ENCODE results near the gene CSNK1A1L.

CSNK1A1L gene

DNA sequence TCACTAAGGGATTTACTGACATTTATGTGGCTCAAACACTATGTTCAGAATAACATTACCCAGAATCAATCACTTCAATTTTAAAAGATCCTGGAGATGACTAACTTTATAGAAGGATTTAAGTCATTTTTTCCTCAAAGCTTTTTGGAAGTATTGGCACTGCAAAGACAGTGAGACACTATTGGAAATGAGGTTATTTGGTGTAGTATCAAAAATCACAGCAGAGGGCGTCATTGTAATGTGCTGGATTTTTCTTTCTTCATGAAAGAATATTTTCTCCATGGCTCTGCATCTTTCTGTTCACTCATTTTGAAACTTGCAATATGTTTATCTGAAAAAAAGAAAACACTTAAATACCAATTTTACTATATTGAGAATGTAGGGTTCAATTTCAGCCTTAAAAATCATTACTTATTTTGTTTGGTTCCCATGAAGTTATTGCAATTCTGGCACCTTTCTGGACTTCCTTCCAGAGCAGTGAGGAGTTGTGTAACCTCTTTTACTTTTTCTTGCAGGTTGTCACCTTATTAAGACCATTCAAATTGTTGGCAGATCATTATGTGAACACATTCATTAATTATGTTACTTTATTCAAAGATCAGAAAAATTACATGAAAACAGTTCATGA, 3.7 kb upstream of the CSNK1A1L start:
- Histone ChIP-seq H3K4me2 (ENCODE audit: low read depth, low read length, poor library complexity, severe bottlenecking) (no peak overlapping the region), H3K9me3 (ENCODE audit: insufficient read depth, low read depth, low read length) (no peaks in the 10 kb centered on the region), H3K9ac (ENCODE audit: low read depth, low read length, poor library complexity, severe bottlenecking) (no peak overlapping the region), H3K79me2 (ENCODE audit: insufficient read depth, low read length) (no peaks in the 10 kb centered on the region), H3K4me3 (ENCODE audit: low read length, poor library complexity, severe bottlenecking) (no peak overlapping the region), H3K9me2 (replicated peaks; ENCODE audit: low read depth, low read length) (no peaks in the 10 kb centered on the region), H4K20me1 (ENCODE audit: insufficient read depth, low read length, poor library complexity, severe bottlenecking) (no peaks in the 10 kb centered on the region), H3F3A (ENCODE audit: low read depth) (no peaks in the 10 kb centered on the region), H3K4me1 (ENCODE audit: insufficient read depth, low read length, poor library complexity, severe bottlenecking) (no peaks in the 10 kb centered on the region), H3K27me3 (ENCODE audit: insufficient read depth, low read length, poor library complexity, severe bottlenecking) (no peaks in the 10 kb centered on the region), H3K36me3 (ENCODE audit: insufficient read depth, low read length) (no peaks in the 10 kb centered on the region), H2AFZ (ENCODE audit: low read length) (no peak overlapping the region; the same call in 1 of the 2 replicates)
- TF ChIP-seq EZH2phosphoT487 (IDR thresholded peaks at IDR 0.05; ENCODE audit: borderline replicate concordance), result no peak
- TF ChIP-seq, protein P1, sequence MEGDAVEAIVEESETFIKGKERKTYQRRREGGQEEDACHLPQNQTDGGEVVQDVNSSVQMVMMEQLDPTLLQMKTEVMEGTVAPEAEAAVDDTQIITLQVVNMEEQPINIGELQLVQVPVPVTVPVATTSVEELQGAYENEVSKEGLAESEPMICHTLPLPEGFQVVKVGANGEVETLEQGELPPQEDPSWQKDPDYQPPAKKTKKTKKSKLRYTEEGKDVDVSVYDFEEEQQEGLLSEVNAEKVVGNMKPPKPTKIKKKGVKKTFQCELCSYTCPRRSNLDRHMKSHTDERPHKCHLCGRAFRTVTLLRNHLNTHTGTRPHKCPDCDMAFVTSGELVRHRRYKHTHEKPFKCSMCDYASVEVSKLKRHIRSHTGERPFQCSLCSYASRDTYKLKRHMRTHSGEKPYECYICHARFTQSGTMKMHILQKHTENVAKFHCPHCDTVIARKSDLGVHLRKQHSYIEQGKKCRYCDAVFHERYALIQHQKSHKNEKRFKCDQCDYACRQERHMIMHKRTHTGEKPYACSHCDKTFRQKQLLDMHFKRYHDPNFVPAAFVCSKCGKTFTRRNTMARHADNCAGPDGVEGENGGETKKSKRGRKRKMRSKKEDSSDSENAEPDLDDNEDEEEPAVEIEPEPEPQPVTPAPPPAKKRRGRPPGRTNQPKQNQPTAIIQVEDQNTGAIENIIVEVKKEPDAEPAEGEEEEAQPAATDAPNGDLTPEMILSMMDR (conservative IDR thresholded peaks at IDR 0.05; ENCODE audit: low read length), result peak; percentile 77

DNA sequence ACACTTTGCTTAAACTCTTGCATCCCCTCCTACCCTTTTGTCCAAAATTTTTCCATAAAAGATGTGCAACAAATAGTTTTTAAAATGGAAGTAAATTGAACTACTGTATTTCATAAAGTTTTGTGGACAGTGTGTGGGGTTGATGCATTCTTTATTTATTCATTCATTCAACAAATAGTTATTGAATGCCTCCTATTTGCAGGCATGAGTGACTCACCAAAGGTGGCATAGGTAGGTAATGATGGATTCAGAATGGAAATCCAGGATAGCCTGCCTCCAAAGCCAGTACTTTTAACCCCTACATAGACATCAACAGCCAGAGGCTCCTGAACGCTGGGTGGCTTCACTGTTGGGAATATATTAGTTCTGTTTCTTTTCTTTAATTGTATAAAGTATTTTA, 2.4 kb upstream of the CSNK1A1L start:
- Histone ChIP-seq H3K36me3 (ENCODE audit: insufficient read depth, low read length) (no peaks in the 10 kb centered on the region), H3K9me3 (ENCODE audit: insufficient read depth, low read depth, low read length) (no peaks in the 10 kb centered on the region), H3K27me3 (ENCODE audit: insufficient read depth, low read length, poor library complexity, severe bottlenecking) (no peaks in the 10 kb centered on the region), H3K79me2 (ENCODE audit: insufficient read depth, low read length) (no peaks in the 10 kb centered on the region), H2AFZ (ENCODE audit: low read length) (no peak overlapping the region), H4K20me1 (ENCODE audit: insufficient read depth, low read length, poor library complexity, severe bottlenecking) (no peaks in the 10 kb centered on the region), H3K4me3 (ENCODE audit: low read length, poor library complexity, severe bottlenecking) (no peak overlapping the region), H3K4me1 (ENCODE audit: insufficient read depth, low read length, poor library complexity, severe bottlenecking) (no peaks in the 10 kb centered on the region), H3K4me2 (ENCODE audit: low read depth, low read length, poor library complexity, severe bottlenecking) (no peak overlapping the region), H3F3A (ENCODE audit: low read depth) (no peaks in the 10 kb centered on the region), H3K9me2 (replicated peaks; ENCODE audit: low read depth, low read length) (no peaks in the 10 kb centered on the region), H3K9ac (ENCODE audit: low read depth, low read length, poor library complexity, severe bottlenecking) (no peak overlapping the region)
- no peak for TF ChIP-seq EZH2phosphoT487 (IDR thresholded peaks at IDR 0.05; ENCODE audit: borderline replicate concordance)
- TF ChIP-seq, protein P1 (conservative IDR thresholded peaks at IDR 0.05; ENCODE audit: low read length), result no peak

DNA sequence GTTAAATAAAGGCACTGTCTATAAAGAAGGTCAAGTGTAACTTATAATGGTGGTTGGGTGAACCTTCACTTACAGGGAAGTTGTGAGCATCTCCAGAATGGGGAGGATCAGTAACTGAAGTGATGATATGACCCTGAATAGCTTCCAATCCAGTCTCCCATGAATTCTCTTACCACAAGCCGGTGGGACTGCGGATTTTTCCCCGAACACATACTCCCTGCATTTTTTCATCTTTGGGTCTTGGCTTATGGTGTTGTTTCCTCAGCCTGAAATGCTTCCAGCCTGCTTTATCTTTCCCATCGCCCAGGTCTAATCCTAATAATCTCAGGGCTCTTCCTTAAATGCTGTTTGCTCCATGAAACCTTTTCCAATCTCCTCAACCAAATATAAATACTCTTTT, 2.0 kb upstream of the CSNK1A1L start:
- Histone ChIP-seq H3K4me3 (ENCODE audit: low read length, poor library complexity, severe bottlenecking) (no peak overlapping the region), H3K36me3 (ENCODE audit: insufficient read depth, low read length) (no peaks in the 10 kb centered on the region), H3K4me2 (ENCODE audit: low read depth, low read length, poor library complexity, severe bottlenecking) (no peak overlapping the region), H3F3A (ENCODE audit: low read depth) (no peaks in the 10 kb centered on the region), H3K79me2 (ENCODE audit: insufficient read depth, low read length) (no peaks in the 10 kb centered on the region), H3K4me1 (ENCODE audit: insufficient read depth, low read length, poor library complexity, severe bottlenecking) (no peaks in the 10 kb centered on the region), H3K27me3 (ENCODE audit: insufficient read depth, low read length, poor library complexity, severe bottlenecking) (no peaks in the 10 kb centered on the region), H2AFZ (ENCODE audit: low read length) (no peak overlapping the region; the same call in 1 of the 2 replicates), H4K20me1 (ENCODE audit: insufficient read depth, low read length, poor library complexity, severe bottlenecking) (no peaks in the 10 kb centered on the region), H3K9me2 (replicated peaks; ENCODE audit: low read depth, low read length) (no peaks in the 10 kb centered on the region), H3K9me3 (ENCODE audit: insufficient read depth, low read depth, low read length) (no peaks in the 10 kb centered on the region), H3K9ac (ENCODE audit: low read depth, low read length, poor library complexity, severe bottlenecking) (no peak overlapping the region)
- no peak for TF ChIP-seq EZH2phosphoT487 (IDR thresholded peaks at IDR 0.05; ENCODE audit: borderline replicate concordance)
- TF ChIP-seq, protein P1 (conservative IDR thresholded peaks at IDR 0.05; ENCODE audit: low read length), result no peak
